ENCODE data around the gene LRRC51. TPM values are rescaled to one million over a fixed set of nuclear protein-coding genes. Genes with fewer than 3 reads are reported as not detected.

LRRC51 gene, protein sequence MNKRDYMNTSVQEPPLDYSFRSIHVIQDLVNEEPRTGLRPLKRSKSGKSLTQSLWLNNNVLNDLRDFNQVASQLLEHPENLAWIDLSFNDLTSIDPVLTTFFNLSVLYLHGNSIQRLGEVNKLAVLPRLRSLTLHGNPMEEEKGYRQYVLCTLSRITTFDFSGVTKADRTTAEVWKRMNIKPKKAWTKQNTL
- total RNA-seq (10 to 100 TPM in 1 of 2 donors, 1 to 10 TPM in 1; 6.7 to 13.0 TPM), polyA plus RNA-seq (ENCODE audit: insufficient read length in 6 of 6) (10 to 100 TPM; 20.0 to 29.7 (median 21.4) TPM)
- long read RNA-seq, donor 1, transcript LRTOMT-201 (6 exons, 2,642 nt) = major isoform, 6 of 10 reads
- long read RNA-seq, donor 1, partial matches to known transcripts = 0 of 10 reads
- long read RNA-seq, donor 1, other reads (novel, unspliced or antisense) = 0 of 10 reads
- long read RNA-seq, donor 2, partial matches to known transcripts = 0 of 4 reads
- long read RNA-seq, donor 2, other reads (novel, unspliced or antisense) = 0 of 4 reads
- long read RNA-seq, donor 3 = 0 reads
- long read RNA-seq, donor 4, partial matches to known transcripts = 2 of 5 reads
- long read RNA-seq, donor 4, other reads (novel, unspliced or antisense) = 1 of 5 reads
- long read RNA-seq, donor 5, partial matches to known transcripts = 0 of 3 reads
- long read RNA-seq, donor 5, other reads (novel, unspliced or antisense) = 0 of 3 reads
- long read RNA-seq, donor 6, partial matches to known transcripts = 0 of 3 reads
- long read RNA-seq, donor 6, other reads (novel, unspliced or antisense) = 0 of 3 reads
- long read RNA-seq, donor 7, partial matches to known transcripts = 0 of 1 reads
- long read RNA-seq, donor 7, other reads (novel, unspliced or antisense) = 0 of 1 reads
- long read RNA-seq, donor 8, partial matches to known transcripts = 0 of 4 reads
- long read RNA-seq, donor 8, other reads (novel, unspliced or antisense) = 0 of 4 reads
- long read RNA-seq, donor 9 = 0 reads
- long read RNA-seq, donor 10, transcript LRTOMT-201 (6 exons, 2,642 nt) = major isoform, 5 of 9 reads
- long read RNA-seq, donor 10, partial matches to known transcripts = 1 of 9 reads
- long read RNA-seq, donor 10, other reads (novel, unspliced or antisense) = 0 of 9 reads
- long read RNA-seq, donor 11, transcript LRTOMT-220 (4 exons, 2,049 nt) = major isoform, 5 of 10 reads
- long read RNA-seq, donor 11, partial matches to known transcripts = 0 of 10 reads
- long read RNA-seq, donor 11, other reads (novel, unspliced or antisense) = 0 of 10 reads
- long read RNA-seq, donor 12, partial matches to known transcripts = 0 of 4 reads
- long read RNA-seq, donor 12, other reads (novel, unspliced or antisense) = 0 of 4 reads

DNA sequence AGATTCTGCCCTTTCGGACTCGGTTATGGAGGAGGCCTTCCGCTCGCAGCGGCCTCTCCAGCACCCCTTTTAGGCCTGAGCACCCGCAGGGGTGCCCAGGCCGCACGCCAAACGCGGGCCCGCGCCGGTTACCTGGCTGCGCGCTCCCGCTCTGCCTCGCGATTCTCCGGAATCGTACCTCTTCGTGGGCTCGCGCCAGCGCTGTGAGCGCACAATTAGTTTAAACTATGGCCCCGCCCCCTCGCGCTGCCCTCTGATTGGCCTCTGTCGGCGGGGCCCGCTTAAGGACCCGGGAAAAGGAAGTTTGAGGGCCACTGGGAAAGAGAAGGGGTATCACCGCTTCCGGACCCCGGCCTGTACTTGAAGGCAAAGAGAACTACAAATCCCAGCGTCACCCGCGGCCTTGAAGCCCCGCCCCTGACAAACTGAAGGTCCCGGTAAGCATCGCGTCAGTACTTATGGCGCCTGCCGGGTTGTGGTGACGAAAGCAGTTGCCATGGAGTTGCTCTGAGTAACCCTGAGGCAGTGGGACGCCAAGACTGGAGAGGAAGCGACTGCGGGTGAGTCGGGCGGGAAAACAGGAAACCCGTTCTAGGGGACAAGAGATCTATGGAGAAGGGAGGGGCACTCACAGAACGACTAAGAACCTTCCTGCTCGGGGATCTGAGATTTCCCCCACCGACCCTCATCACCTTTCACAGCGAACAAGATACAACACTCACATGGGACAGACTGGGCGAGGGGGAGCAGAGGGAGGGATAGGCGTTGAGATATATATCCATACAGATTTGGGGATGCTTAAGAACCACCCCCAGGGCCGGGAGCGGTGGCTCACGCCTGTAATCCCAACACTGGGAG, at the start of gene LRRC51, which contains the start of gene NUMA1:
Gene LRRC51, plus strand, starts transcription at position 525 of the 858 bp plus-strand sequence. CDS start 8,234 bp downstream, outside the sequence.
Gene NUMA1, minus strand, starts transcription at position 217 of the 858 bp plus-strand sequence. CDS start 44,599 bp downstream, outside the sequence.
- H3K4me3 ChIP-seq = peak within 1 kb of the TSS; percentile 49 to 61
- TF ChIP-seq, protein P1, sequence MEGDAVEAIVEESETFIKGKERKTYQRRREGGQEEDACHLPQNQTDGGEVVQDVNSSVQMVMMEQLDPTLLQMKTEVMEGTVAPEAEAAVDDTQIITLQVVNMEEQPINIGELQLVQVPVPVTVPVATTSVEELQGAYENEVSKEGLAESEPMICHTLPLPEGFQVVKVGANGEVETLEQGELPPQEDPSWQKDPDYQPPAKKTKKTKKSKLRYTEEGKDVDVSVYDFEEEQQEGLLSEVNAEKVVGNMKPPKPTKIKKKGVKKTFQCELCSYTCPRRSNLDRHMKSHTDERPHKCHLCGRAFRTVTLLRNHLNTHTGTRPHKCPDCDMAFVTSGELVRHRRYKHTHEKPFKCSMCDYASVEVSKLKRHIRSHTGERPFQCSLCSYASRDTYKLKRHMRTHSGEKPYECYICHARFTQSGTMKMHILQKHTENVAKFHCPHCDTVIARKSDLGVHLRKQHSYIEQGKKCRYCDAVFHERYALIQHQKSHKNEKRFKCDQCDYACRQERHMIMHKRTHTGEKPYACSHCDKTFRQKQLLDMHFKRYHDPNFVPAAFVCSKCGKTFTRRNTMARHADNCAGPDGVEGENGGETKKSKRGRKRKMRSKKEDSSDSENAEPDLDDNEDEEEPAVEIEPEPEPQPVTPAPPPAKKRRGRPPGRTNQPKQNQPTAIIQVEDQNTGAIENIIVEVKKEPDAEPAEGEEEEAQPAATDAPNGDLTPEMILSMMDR (IDR thresholded peaks at IDR 0.05) = no peak
- peak; percentile 98 to 100 (median 100) for DNase-seq
- H3K36me3 ChIP-seq = no peaks in the 10 kb centered on the region
- peak; percentile 96 for ATAC-seq
- H3K9me3 ChIP-seq = no peaks in the 10 kb centered on the region
- intact Hi-C loops (cut with DNase I) = no loop called here
- peak within 1 kb of the TSS; percentile 91 to 92 for H3K27ac ChIP-seq
- no peaks in the 10 kb centered on the region for H3K27me3 ChIP-seq
- peaks cover 5 to 48% of the 10 kb centered on the region in 2 donors for H3K4me1 ChIP-seq

DNA sequence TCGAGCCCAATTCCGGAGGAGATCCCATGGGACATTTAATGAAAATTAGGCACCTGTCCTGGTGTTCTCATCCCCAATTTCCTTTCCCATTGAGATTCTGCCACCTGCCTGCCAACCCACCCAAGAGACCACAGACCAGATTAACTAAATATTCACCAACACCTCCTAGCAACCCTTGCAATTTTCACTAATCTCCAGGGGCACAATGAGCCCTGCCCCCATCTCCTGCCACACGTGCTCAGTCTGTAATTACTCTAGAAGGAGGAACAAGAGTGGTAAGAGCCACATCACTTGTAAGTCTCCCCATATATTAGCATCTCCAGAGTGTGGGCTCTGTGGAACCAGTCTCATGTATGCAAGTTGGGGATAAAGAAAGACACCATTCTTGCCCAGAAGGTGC, 44.0 kb upstream of the LRRC51 start:
- DNase-seq (no peak), ATAC-seq (no peak)
- no peak overlapping the region for H3K27ac ChIP-seq
- H3K9me3 ChIP-seq = no peaks in the 10 kb centered on the region
- H3K4me3 ChIP-seq = no peak overlapping the region
- TF ChIP-seq, protein P1 (IDR thresholded peaks at IDR 0.05) = no peak
- intact Hi-C loops (cut with DNase I) = no loop called here
- H3K4me1 ChIP-seq = peaks cover 26 to 57% of the 10 kb centered on the region in 2 donors
- H3K36me3 ChIP-seq = peaks cover 0 to 37% of the 10 kb centered on the region in 2 donors
- no peaks in the 10 kb centered on the region for H3K27me3 ChIP-seq

DNA sequence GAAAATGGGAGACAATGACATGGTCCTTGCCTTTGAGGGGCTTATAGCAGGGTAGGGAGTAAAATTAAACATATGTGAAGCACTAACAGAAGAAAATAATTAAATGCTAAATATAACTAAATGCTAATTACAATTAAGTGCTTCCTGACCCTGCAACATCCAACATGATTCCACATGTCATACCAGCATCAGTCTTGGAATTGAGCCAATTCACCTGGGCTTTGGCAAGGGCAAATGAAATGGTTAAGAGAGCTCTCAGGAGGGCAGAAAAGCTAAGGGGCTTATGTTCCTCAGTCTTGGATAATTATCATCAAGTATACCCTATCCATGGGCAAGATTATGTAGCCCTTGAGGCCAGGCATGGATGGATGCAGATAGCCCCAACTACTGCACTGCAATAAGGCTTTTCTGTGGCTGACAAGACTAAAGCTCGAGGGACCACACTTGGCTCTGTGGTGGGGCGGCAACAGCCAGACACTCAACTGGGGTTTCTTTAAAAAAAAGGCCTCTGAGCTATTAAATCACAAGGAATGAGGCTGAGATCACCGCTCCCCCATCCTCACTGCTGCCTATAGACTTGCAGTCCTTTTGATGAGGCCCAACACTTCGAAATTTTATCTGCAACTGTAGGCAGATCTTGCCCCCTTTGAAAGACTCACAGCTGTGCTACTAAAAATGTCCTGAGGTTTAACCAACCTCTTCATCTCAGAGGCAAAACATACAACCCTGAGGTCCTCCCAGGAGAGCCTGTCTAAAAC, 42.9 kb upstream of the LRRC51 start:
- TF ChIP-seq, protein P1 (IDR thresholded peaks at IDR 0.05) = no peak
- ATAC-seq (no peak), DNase-seq (no peak)
- peaks cover 36 to 60% of the 10 kb centered on the region in 2 donors for H3K4me1 ChIP-seq
- H3K27ac ChIP-seq = peak overlapping the region; percentile 83 to 98
- peaks cover 0 to 33% of the 10 kb centered on the region in 2 donors for H3K36me3 ChIP-seq
- intact Hi-C loops (cut with DNase I) = no loop called here
- no peaks in the 10 kb centered on the region for H3K9me3 ChIP-seq
- no peaks in the 10 kb centered on the region for H3K27me3 ChIP-seq
- peak overlapping the region in 1 of 2 donors; percentile 55 for H3K4me3 ChIP-seq

DNA sequence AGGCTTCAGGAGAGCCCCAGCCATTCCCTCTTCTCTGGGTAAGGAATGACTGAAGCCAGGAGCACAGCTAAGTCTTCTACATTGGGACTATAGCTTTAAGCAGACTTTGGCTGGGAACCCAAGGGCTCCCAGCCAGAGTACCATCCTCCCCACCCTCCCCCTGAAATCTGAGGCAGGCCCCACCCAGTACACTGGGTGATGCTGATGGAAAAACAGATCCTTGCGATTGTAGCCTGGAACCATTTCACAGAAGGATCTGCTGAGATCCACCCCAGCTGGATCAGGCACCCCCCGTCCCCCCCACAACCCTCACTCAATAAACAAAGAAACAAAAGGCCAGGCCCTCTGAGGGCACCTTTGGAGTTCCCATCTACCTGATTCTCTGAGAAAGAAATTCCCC, 42.2 kb upstream of the LRRC51 start:
- Histone ChIP-seq H3K4me3 (peak overlapping the region; percentile 35 to 55), H3K36me3 (peaks cover 0 to 26% of the 10 kb centered on the region in 2 donors), H3K27ac (peak overlapping the region; percentile 83 to 98), H3K27me3 (no peaks in the 10 kb centered on the region), H3K9me3 (no peaks in the 10 kb centered on the region), H3K4me1 (peaks cover 38 to 60% of the 10 kb centered on the region in 2 donors)
- ATAC-seq (peak; percentile 16), DNase-seq (peak in 3 of 4 donors; percentile 53 to 79 (median 60))
- TF ChIP-seq, protein P1 (IDR thresholded peaks at IDR 0.05) = no peak
- intact Hi-C loops (cut with DNase I) = no loop called here
